DND-41 (cell line): ENCODE data around the gene FMN1.

ENCODE experiments used
- ATAC-seq: fragments of 200-7000 bp; cut with Tn5 transposase; 3 replicates; pipeline ENCODE4 v1.9.1; 2021; ENCODE audit warnings: low read depth; ENCODE audit not compliant: insufficient read depth
- DNase-seq: peaks from one replicate; pipeline ENCODE4 v3.0.0-alpha.2; 2020
- H2AFZ ChIP-seq: 2 replicates; pipeline ENCODE4 v1.6.0; 2012; ENCODE audit warnings: low read depth, low read length
- H3K27ac ChIP-seq: 2 replicates; pipeline ENCODE4 v1.5.1; 2012; ENCODE audit warnings: low read length, inconsistent platforms
- H3K27me3 ChIP-seq: fragments of 200-600 bp; sonication (generic); 2 replicates; pipeline ENCODE4 v1.6.0; 2012; ENCODE audit warnings: low read length, mild to moderate bottlenecking, inconsistent platforms; ENCODE audit not compliant: insufficient read depth, poor library complexity
- H3K36me3 ChIP-seq: 2 replicates; pipeline ENCODE4 v1.5.1; 2012; ENCODE audit warnings: low read length, inconsistent platforms; ENCODE audit not compliant: insufficient read depth
- H3K4me1 ChIP-seq: 2 replicates; pipeline ENCODE4 v1.5.1; 2012; ENCODE audit warnings: mild to moderate bottlenecking, low read length; ENCODE audit not compliant: insufficient read depth
- H3K4me2 ChIP-seq: 2 replicates; pipeline ENCODE4 v1.6.0; 2012; ENCODE audit warnings: mild to moderate bottlenecking, moderate library complexity, low read length, inconsistent platforms; ENCODE audit not compliant: insufficient read depth
- H3K4me3 ChIP-seq, 2 experiments: fragments of 200-600 bp in 1 of 2; shearing (Covaris generic) in 1 of 2; 2 replicates each; pipeline ENCODE4 v1.5.1; 2012 to 2016; ENCODE audit warnings: inconsistent platforms in 2 of 2, low read length in 2 of 2, mild to moderate bottlenecking in 2 of 2, low read depth in 1 of 2, moderate library complexity in 1 of 2
- H3K79me2 ChIP-seq: 2 replicates; pipeline ENCODE4 v1.6.0; 2012; ENCODE audit warnings: low read length, inconsistent platforms; ENCODE audit not compliant: insufficient read depth
- H3K9ac ChIP-seq: 2 replicates; pipeline ENCODE4 v1.6.0; 2012; ENCODE audit warnings: low read depth, mild to moderate bottlenecking, inconsistent platforms, low read length, moderate library complexity
- H3K9me3 ChIP-seq: 2 replicates; pipeline ENCODE4 v1.5.1; 2012; ENCODE audit warnings: low read length, moderate library complexity, mild to moderate bottlenecking, inconsistent platforms; ENCODE audit not compliant: insufficient read depth, severe bottlenecking
- H4K20me1 ChIP-seq: 2 replicates; pipeline ENCODE4 v1.6.0; 2012; ENCODE audit warnings: low read length; ENCODE audit not compliant: insufficient read depth
- CTCF ChIP-seq: IDR thresholded peaks from 2 replicates; pipeline ENCODE4 v1.5.1; 2012; ENCODE audit warnings: borderline replicate concordance, low read length, moderate library complexity, mild to moderate bottlenecking; ENCODE audit not compliant: poor library complexity, severe bottlenecking; ENCODE audit errors: extremely low read depth
- EZH2 ChIP-seq: IDR thresholded peaks from 3 replicates; pipeline ENCODE4 v1.6.1; 2012; ENCODE audit warnings: borderline replicate concordance, low read depth, mild to moderate bottlenecking, moderate library complexity, low read length, inconsistent platforms; ENCODE audit not compliant: severe bottlenecking

FMN1 gene

DNA sequence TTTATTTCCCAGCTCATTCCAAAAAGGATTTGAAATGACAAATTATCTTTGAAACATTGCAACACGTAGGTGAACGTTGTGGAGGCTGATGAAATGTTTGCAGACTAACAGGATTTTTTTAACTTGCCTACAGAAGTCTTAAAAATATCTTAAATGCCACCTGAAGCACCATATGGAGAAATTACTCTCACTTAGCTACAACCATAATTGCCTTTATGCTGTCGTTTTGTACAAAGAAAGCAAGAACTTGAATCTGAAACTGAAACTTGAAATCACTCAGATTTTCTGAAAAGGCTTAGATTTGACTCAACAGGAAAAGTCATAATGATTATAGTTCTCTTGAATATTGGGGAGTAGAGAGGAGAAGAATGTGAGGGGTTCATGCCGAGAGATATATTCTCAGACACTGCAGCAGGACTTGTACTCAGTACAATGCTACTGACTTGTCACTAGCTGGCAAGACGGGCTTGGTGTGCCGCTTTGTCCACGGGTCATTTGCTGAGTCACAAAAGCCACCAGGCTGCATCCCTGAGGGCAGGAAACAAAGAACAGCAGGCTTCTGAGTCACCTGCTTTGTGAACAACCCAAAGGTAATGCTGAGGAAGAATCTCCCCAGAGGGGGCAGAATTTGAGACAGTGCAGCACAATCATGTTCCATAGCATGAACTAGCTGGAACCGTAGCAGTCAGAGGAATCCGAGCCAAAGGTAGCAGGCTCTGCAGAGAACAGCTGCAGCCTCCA, 7.1 kb upstream of the FMN1 start:
- H3K4me3 ChIP-seq: no peak overlapping the region
- DNase-seq (no peak), ATAC-seq (no peak)
- H3K9me3 ChIP-seq: no peaks in the 10 kb centered on the region
- no peak overlapping the region for H3K27ac ChIP-seq
- H3K36me3 ChIP-seq: no peaks in the 10 kb centered on the region
- no peaks in the 10 kb centered on the region for H3K27me3 ChIP-seq
- no peak overlapping the region for H3K9ac ChIP-seq
- no peaks in the 10 kb centered on the region for H3K79me2 ChIP-seq
- H4K20me1 ChIP-seq: no peaks in the 10 kb centered on the region
- no peaks in the 10 kb centered on the region for H3K4me1 ChIP-seq
- TF ChIP-seq CTCF (no peak), EZH2 (no peak)
- H2AFZ ChIP-seq: no peak overlapping the region
- no peak overlapping the region for H3K4me2 ChIP-seq

DNA sequence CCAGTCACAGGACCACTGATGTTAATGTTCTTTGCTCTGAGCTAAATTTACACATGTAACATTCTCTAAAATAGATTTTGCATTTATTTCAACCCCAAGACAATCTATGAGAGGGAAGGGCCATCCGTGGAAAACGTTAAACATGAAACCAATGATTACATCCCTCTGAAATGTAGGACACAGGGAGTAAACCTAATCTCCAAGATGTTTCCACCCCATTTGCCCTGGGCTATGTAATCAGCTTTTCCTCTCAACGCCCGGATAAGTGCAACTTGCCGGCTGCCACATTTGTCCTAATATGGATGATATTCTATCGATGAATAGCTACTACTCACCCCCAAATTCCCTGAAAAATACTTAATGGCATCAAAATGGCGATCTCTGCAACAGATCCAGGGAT, 6.4 kb upstream of the FMN1 start:
- TF ChIP-seq CTCF (no peak), EZH2 (no peak)
- H3K4me3 ChIP-seq: no peak overlapping the region
- H3K36me3 ChIP-seq: no peaks in the 10 kb centered on the region
- no peak overlapping the region for H3K9ac ChIP-seq
- DNase-seq: no peak
- no peak for ATAC-seq
- H3K27me3 ChIP-seq: no peaks in the 10 kb centered on the region
- no peak overlapping the region for H3K4me2 ChIP-seq
- no peaks in the 10 kb centered on the region for H3K4me1 ChIP-seq
- H3K9me3 ChIP-seq: no peaks in the 10 kb centered on the region
- no peak overlapping the region for H3K27ac ChIP-seq
- no peaks in the 10 kb centered on the region for H4K20me1 ChIP-seq
- no peak overlapping the region for H2AFZ ChIP-seq
- H3K79me2 ChIP-seq: no peaks in the 10 kb centered on the region

- H3K9ac ChIP-seq: no peak overlapping the region
- H3K4me1 ChIP-seq: no peaks in the 10 kb centered on the region
- no peaks in the 10 kb centered on the region for H3K36me3 ChIP-seq
- DNase-seq (no peak), ATAC-seq (no peak)
- no peak overlapping the region for H3K4me3 ChIP-seq
- TF ChIP-seq EZH2 (no peak), CTCF (no peak)
- no peaks in the 10 kb centered on the region for H3K9me3 ChIP-seq
- no peaks in the 10 kb centered on the region for H4K20me1 ChIP-seq
- no peak overlapping the region for H3K27ac ChIP-seq
- no peaks in the 10 kb centered on the region for H3K79me2 ChIP-seq
- no peak overlapping the region for H3K4me2 ChIP-seq
- no peak overlapping the region for H2AFZ ChIP-seq
- H3K27me3 ChIP-seq: no peaks in the 10 kb centered on the region
Measured at GRCh38 chr15:33200444-33200843, 5.9 kb upstream of the FMN1 start.

DNA sequence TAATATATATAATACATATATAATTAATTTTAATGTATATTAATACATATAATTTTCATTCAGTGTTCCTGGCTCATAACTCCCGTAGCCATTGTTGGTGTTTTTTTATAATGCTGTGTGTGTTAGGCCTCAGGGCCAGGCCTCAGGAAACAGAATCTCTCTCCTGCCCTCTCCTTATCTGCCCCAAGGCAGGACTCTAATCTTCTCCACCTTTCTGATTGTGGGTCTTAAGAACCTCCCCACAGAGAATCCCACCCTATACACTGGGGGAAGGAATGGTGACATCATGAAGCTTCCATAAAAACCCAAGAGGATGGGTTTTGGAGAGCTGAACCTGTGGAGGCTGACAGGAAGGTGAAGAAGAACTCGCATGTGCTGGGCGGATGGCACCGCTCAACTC, 4.0 kb upstream of the FMN1 start:
- no peak overlapping the region for H3K9ac ChIP-seq
- H3K27ac ChIP-seq: no peak overlapping the region
- no peak overlapping the region for H2AFZ ChIP-seq
- H3K79me2 ChIP-seq: no peaks in the 10 kb centered on the region
- DNase-seq (no peak), ATAC-seq (no peak)
- H4K20me1 ChIP-seq: no peaks in the 10 kb centered on the region
- H3K4me1 ChIP-seq: no peaks in the 10 kb centered on the region
- no peak overlapping the region for H3K4me2 ChIP-seq
- TF ChIP-seq CTCF (no peak), EZH2 (no peak)
- H3K27me3 ChIP-seq: no peaks in the 10 kb centered on the region
- no peak overlapping the region for H3K4me3 ChIP-seq
- no peaks in the 10 kb centered on the region for H3K36me3 ChIP-seq
- H3K9me3 ChIP-seq: no peaks in the 10 kb centered on the region
